Small intestine (tissue), 7 donors: Measurements from ENCODE around the gene MORF4L2. TPM values are rescaled to one million over a fixed set of nuclear protein-coding genes. Genes with fewer than 3 reads are reported as not detected.

Experiments used
- DNase-seq, 2 donors: peaks; one replicate each; pipeline versions ENCODE4 v3.0.0 to v3.0.0-alpha.2; 2013
- FAIRE-seq: peaks from 2 replicates; lab custom pipeline; 2012; peaks lifted over from hg19 to GRCh38; lab: Jason Lieb, UNC
- H3K27ac ChIP-seq, 3 donors: one replicate each; pipeline ENCODE4 v1.5.1; 2013; ENCODE audit warnings: low read length in 2 of 3, mild to moderate bottlenecking in 2 of 3, control low read depth in 1 of 3, inconsistent platforms in 1 of 3, low read depth in 1 of 3, moderate library complexity in 1 of 3
- H3K27me3 ChIP-seq, 3 donors: one replicate each; pipeline ENCODE4 v1.6.1; 2013; ENCODE audit warnings: low read length in 3 of 3, inconsistent platforms in 1 of 3; ENCODE audit not compliant: control insufficient read depth in 3 of 3, insufficient read depth in 3 of 3
- H3K36me3 ChIP-seq, 3 donors: one replicate each; pipeline ENCODE4 v1.6.1; 2013; ENCODE audit warnings: low read length in 3 of 3, inconsistent platforms in 1 of 3, low read depth in 1 of 3, mild to moderate bottlenecking in 1 of 3, moderate library complexity in 1 of 3; ENCODE audit not compliant: control insufficient read depth in 3 of 3, insufficient read depth in 2 of 3
- H3K4me1 ChIP-seq, 3 donors: one replicate each; pipeline ENCODE4 v1.6.1; 2013; ENCODE audit warnings: low read length in 2 of 3, inconsistent platforms in 1 of 3, low read depth in 1 of 3, mild to moderate bottlenecking in 1 of 3, moderate library complexity in 1 of 3; ENCODE audit not compliant: control insufficient read depth in 3 of 3, insufficient read depth in 2 of 3
- H3K4me3 ChIP-seq, 3 donors: one replicate each; pipeline ENCODE4 v1.5.1; 2013; ENCODE audit warnings: low read length in 3 of 3, control low read depth in 1 of 3, inconsistent platforms in 1 of 3, low read depth in 1 of 3, mild to moderate bottlenecking in 1 of 3, moderate library complexity in 1 of 3
- H3K9me3 ChIP-seq, 2 donors: one replicate each; pipeline ENCODE4 v1.6.1; 2013; ENCODE audit warnings: low read depth in 1 of 2, low read length in 1 of 2; ENCODE audit not compliant: control insufficient read depth in 2 of 2, insufficient read depth in 1 of 2
- WGBS, 3 donors: extraction: QIAGEN DNeasy Blood & Tissue Kit; methylation state at CpG; one replicate each; pipeline ENCODE4 v1.1.7; 2013; 5-methylcytosine and 5-hydroxymethylcytosine counted together
- polyA plus RNA-seq, 4 donors: library from polyadenylated mRNA; stranded (reverse) in 3 of 4; unstranded in 1 of 4; fragments of 200-250 nt in 3 of 4; fragments of 120-200 nt in 1 of 4; gene quantifications; one replicate each; pipeline versions ENCODE4 v1.2.1 to v1.2.3, GENCODE V29; 2013
- donor health status: healthy with polysubstance abuse.
- donor health status: control.
- donor health status: control.
- donor health status: Bipolar disorder and iron deficiency.
- donor health status: healthy.

The MORF4L2 gene
- polyA plus RNA-seq, 4 donors, result 195 to 360 (median 258) TPM

- 79 to 100% (median 84%) methylated on average over 4 of the region's 4 CpGs for WGBS, 3 donors
- no peaks in the 10 kb centered on the region for H3K4me1 ChIP-seq
- no peak overlapping the region for H3K4me3 ChIP-seq
- H3K9me3 ChIP-seq, result no peaks in the 10 kb centered on the region
- H3K27ac ChIP-seq, result no peak overlapping the region
- FAIRE-seq (no peak), DNase-seq (no peak)
- no peaks in the 10 kb centered on the region for H3K27me3 ChIP-seq
- H3K36me3 ChIP-seq, result no peaks in the 10 kb centered on the region
Measured at GRCh38 chrX:103727115-103727514, 40.6 kb upstream of the MORF4L2 start.

GRCh38 chrX:103726477-103726876, 40.0 kb upstream of the MORF4L2 start:
- 59 to 68% (median 64%) methylated on average over 2 to 5 of the region's 5 CpGs for WGBS, 3 donors
- Histone ChIP-seq H3K9me3 (no peaks in the 10 kb centered on the region), H3K27ac (no peak overlapping the region), H3K27me3 (no peaks in the 10 kb centered on the region), H3K36me3 (no peaks in the 10 kb centered on the region), H3K4me1 (no peaks in the 10 kb centered on the region), H3K4me3 (no peak overlapping the region)
- FAIRE-seq, result no peak
- no peak for DNase-seq

GRCh38 chrX:103722505-103722904, 36.0 kb upstream of the MORF4L2 start:
- no peaks in the 10 kb centered on the region for H3K4me1 ChIP-seq
- DNase-seq (no peak), FAIRE-seq (no peak)
- no peaks in the 10 kb centered on the region for H3K9me3 ChIP-seq
- no peak overlapping the region for H3K4me3 ChIP-seq
- no peaks in the 10 kb centered on the region for H3K27me3 ChIP-seq
- H3K27ac ChIP-seq, result no peak overlapping the region
- no peaks in the 10 kb centered on the region for H3K36me3 ChIP-seq
- WGBS, 3 donors, result 64 to 82% (median 76%) methylated on average over 3 of the region's 3 CpGs

- Histone ChIP-seq H3K36me3 (no peaks in the 10 kb centered on the region), H3K9me3 (no peaks in the 10 kb centered on the region), H3K4me3 (no peak overlapping the region), H3K27me3 (no peaks in the 10 kb centered on the region), H3K4me1 (peaks cover 1 to 4% (median 2%) of the 10 kb centered on the region in 3 donors), H3K27ac (peak overlapping the region in 1 of 3 donors; percentile 58)
- peak in 1 of 2 donors; percentile 67 for DNase-seq
- FAIRE-seq, result no peak
- 70 to 84% (median 73%) methylated on average over 4 of the region's 4 CpGs for WGBS, 3 donors
Measured at GRCh38 chrX:103718120-103718519, 31.6 kb upstream of the MORF4L2 start.

- DNase-seq (peak; percentile 57 to 78), FAIRE-seq (no peak)
- Histone ChIP-seq H3K36me3 (no peaks in the 10 kb centered on the region), H3K4me1 (peaks cover 1 to 4% (median 2%) of the 10 kb centered on the region in 3 donors), H3K9me3 (no peaks in the 10 kb centered on the region), H3K4me3 (no peak overlapping the region), H3K27me3 (no peaks in the 10 kb centered on the region), H3K27ac (peak overlapping the region; percentile 54 to 80 (median 77))
- WGBS, 3 donors, result 7 to 31% (median 23%) methylated on average over 2 of the region's 2 CpGs
Measured at GRCh38 chrX:103716962-103717361, 30.5 kb upstream of the MORF4L2 start.

- no peak for FAIRE-seq
- Histone ChIP-seq H3K27ac (no peak within 1 kb of the TSS), H3K4me3 (no peak within 1 kb of the TSS), H3K9me3 (no peaks in the 10 kb centered on the region), H3K36me3 (no peaks in the 10 kb centered on the region), H3K4me1 (no peaks in the 10 kb centered on the region), H3K27me3 (no peaks in the 10 kb centered on the region)
- DNase-seq, result no peak
- 74 to 90% (median 84%) methylated on average over 5 of the region's 5 CpGs for WGBS, 3 donors
Measured at GRCh38 chrX:103710609-103711008, 24.1 kb upstream of the MORF4L2 start, which contains the start of gene TMEM31. Gene TMEM31, plus strand, starts transcription at chrX:103710909. Its CDS starts 1,350 bp downstream, at chrX:103712259.

- no peak for DNase-seq
- H3K27ac ChIP-seq, result no peak overlapping the region
- H3K36me3 ChIP-seq, result no peaks in the 10 kb centered on the region
- no peaks in the 10 kb centered on the region for H3K27me3 ChIP-seq
- H3K4me3 ChIP-seq, result no peak overlapping the region
- H3K9me3 ChIP-seq, result no peaks in the 10 kb centered on the region
- FAIRE-seq, result no peak
- 95 to 100% (median 98%) methylated on average over 3 of the region's 3 CpGs for WGBS, 3 donors
- H3K4me1 ChIP-seq, result no peaks in the 10 kb centered on the region
Measured at GRCh38 chrX:103704863-103705262, 18.4 kb upstream of the MORF4L2 start.

- WGBS, 3 donors, result 73 to 86% (median 76%) methylated on average over 5 of the region's 5 CpGs
- FAIRE-seq, result no peak
- H3K27ac ChIP-seq, result no peak overlapping the region
- no peaks in the 10 kb centered on the region for H3K9me3 ChIP-seq
- DNase-seq, result no peak
- no peaks in the 10 kb centered on the region for H3K36me3 ChIP-seq
- no peaks in the 10 kb centered on the region for H3K27me3 ChIP-seq
- no peak overlapping the region for H3K4me3 ChIP-seq
- H3K4me1 ChIP-seq, result no peaks in the 10 kb centered on the region
Measured at GRCh38 chrX:103699243-103699642, 12.7 kb upstream of the MORF4L2 start.

GRCh38 chrX:103697687-103698086, 11.2 kb upstream of the MORF4L2 start:
- H3K9me3 ChIP-seq, result no peaks in the 10 kb centered on the region
- FAIRE-seq, result no peak
- no peaks in the 10 kb centered on the region for H3K4me1 ChIP-seq
- no peak overlapping the region for H3K4me3 ChIP-seq
- no peak overlapping the region for H3K27ac ChIP-seq
- H3K36me3 ChIP-seq, result no peaks in the 10 kb centered on the region
- H3K27me3 ChIP-seq, result no peaks in the 10 kb centered on the region
- no peak for DNase-seq
